ENCODE measurements around the gene MYOCD. TPM values are rescaled to one million over a fixed set of nuclear protein-coding genes. Genes with fewer than 3 reads are reported as not detected.

MYOCD gene
- total RNA-seq, 2 donors from 2014 or later = 7.5 to 11.8 TPM

DNA sequence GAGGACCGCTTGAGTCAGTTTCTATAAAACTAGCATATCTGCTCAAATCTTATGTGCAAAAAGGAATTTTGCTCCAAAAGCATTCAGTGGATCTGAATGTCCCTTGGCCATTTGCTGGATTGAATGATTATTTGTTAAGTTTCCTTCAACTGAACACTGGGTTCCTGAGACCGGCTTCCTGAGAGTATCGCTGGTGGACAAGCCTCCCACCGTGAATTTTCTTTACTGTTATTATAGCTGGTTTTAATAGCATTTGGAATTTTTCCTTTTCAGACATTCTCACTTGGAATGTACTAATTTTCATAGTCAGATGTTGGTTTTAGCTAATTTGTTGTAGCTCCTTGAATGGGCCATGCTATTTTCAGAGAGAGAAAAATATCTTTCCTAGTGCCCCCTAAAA, 9.8 kb upstream of the MYOCD start:
- 92 to 100% methylated on average over 1 to 4 of the region's 4 CpGs for WGBS, 2 experiments (ENCODE audit: insufficient coverage in 1 of 2, insufficient read length in 1 of 2)
- Mint-ChIP-seq H3K27ac (no peak overlapping the region), H3K9me3 (no peaks in the 10 kb centered on the region), H3K4me1 (no peaks in the 10 kb centered on the region), H3K4me3 (no peak overlapping the region), H3K27me3 (ENCODE audit: insufficient read depth) (no peaks in the 10 kb centered on the region), H3K36me3 (ENCODE audit: low read depth) (no peaks in the 10 kb centered on the region)
- no peak overlapping the region for H3K4me3 ChIP-seq (ENCODE audit: low read length)
- H3K9ac ChIP-seq (ENCODE audit: extremely low read depth, low read length, poor library complexity, severe bottlenecking) = no peak overlapping the region
- TF ChIP-seq, protein P1, sequence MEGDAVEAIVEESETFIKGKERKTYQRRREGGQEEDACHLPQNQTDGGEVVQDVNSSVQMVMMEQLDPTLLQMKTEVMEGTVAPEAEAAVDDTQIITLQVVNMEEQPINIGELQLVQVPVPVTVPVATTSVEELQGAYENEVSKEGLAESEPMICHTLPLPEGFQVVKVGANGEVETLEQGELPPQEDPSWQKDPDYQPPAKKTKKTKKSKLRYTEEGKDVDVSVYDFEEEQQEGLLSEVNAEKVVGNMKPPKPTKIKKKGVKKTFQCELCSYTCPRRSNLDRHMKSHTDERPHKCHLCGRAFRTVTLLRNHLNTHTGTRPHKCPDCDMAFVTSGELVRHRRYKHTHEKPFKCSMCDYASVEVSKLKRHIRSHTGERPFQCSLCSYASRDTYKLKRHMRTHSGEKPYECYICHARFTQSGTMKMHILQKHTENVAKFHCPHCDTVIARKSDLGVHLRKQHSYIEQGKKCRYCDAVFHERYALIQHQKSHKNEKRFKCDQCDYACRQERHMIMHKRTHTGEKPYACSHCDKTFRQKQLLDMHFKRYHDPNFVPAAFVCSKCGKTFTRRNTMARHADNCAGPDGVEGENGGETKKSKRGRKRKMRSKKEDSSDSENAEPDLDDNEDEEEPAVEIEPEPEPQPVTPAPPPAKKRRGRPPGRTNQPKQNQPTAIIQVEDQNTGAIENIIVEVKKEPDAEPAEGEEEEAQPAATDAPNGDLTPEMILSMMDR (conservative IDR thresholded peaks at IDR 0.05) = no peak
- H3K27me3 ChIP-seq (ENCODE audit: control insufficient read depth, insufficient read depth, low read length, poor library complexity, severe bottlenecking) = no peaks in the 10 kb centered on the region
- no peaks in the 10 kb centered on the region for H3K9me3 ChIP-seq (ENCODE audit: control insufficient read depth, low read length)
- no peak for DNase-seq
- H3K4me1 ChIP-seq (ENCODE audit: control insufficient read depth, insufficient read depth, low read length) = no peaks in the 10 kb centered on the region
- no peaks in the 10 kb centered on the region for H3K36me3 ChIP-seq (ENCODE audit: control insufficient read depth, insufficient read depth, low read length)
- H3K27ac ChIP-seq (ENCODE audit: low read depth, low read length) = no peak overlapping the region

DNA sequence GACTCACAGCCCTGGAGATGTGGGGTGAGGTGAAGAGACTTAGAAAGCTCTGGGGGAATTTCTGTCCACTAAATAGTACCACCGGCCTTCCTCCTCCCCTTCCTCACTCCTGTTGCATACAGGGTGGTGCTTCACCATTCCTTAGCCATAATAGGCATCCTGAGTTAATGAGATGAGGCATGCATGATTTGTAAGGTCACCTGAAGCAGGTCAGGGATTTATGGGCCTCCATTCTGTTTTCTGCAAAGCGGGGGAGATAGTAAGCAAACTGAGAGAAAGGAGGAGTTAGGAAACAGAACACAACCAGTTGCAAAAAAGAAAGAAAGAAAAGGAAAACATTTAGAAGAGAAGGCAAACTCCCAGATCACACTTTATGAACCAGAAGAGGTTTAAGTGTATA, 9.3 kb upstream of the MYOCD start:
- Mint-ChIP-seq H3K4me3 (no peak overlapping the region), H3K9me3 (no peaks in the 10 kb centered on the region), H3K36me3 (ENCODE audit: low read depth) (no peaks in the 10 kb centered on the region), H3K27ac (no peak overlapping the region), H3K27me3 (ENCODE audit: insufficient read depth) (no peaks in the 10 kb centered on the region), H3K4me1 (no peaks in the 10 kb centered on the region)
- no peak overlapping the region for H3K27ac ChIP-seq (ENCODE audit: low read depth, low read length)
- DNase-seq = no peak
- H3K9me3 ChIP-seq (ENCODE audit: control insufficient read depth, low read length) = no peaks in the 10 kb centered on the region
- H3K27me3 ChIP-seq (ENCODE audit: control insufficient read depth, insufficient read depth, low read length, poor library complexity, severe bottlenecking) = no peaks in the 10 kb centered on the region
- no peak overlapping the region for H3K9ac ChIP-seq (ENCODE audit: extremely low read depth, low read length, poor library complexity, severe bottlenecking)
- H3K36me3 ChIP-seq (ENCODE audit: control insufficient read depth, insufficient read depth, low read length) = no peaks in the 10 kb centered on the region
- TF ChIP-seq, protein P1 (conservative IDR thresholded peaks at IDR 0.05) = no peak
- no peaks in the 10 kb centered on the region for H3K4me1 ChIP-seq (ENCODE audit: control insufficient read depth, insufficient read depth, low read length)
- WGBS, 2 experiments (ENCODE audit: insufficient coverage in 1 of 2, insufficient read length in 1 of 2) = 82 to 100% methylated on average over 1 to 2 of the region's 2 CpGs
- no peak overlapping the region for H3K4me3 ChIP-seq (ENCODE audit: low read length)

DNA sequence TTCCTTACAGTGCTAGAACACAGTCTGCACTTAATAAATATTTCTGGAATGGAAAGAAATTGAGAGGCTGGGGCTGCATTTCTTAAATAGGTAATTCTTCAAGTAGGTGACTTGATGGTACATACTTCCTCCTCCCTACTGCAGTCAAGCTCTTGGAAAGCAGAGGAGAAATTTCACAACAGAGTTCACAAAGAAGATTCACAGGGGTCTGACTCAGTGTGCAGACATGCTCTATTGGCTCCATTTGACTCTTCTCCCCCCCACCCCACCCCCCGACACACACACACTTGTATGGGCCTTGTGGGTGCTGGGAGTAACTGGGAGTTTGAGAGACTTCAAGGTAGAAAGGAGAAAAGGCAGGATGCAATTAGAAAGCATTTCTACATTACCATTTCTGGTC, 6.2 kb upstream of the MYOCD start:
- peaks cover 4% of the 10 kb centered on the region for H3K27me3 ChIP-seq (ENCODE audit: control insufficient read depth, insufficient read depth, low read length, poor library complexity, severe bottlenecking)
- Mint-ChIP-seq H3K9me3 (no peaks in the 10 kb centered on the region), H3K27ac (no peak overlapping the region), H3K4me1 (peaks cover 3% of the 10 kb centered on the region), H3K27me3 (ENCODE audit: insufficient read depth) (peaks cover 19% of the 10 kb centered on the region), H3K4me3 (no peak overlapping the region), H3K36me3 (ENCODE audit: low read depth) (no peaks in the 10 kb centered on the region)
- WGBS, 2 experiments (ENCODE audit: insufficient coverage in 1 of 2, insufficient read length in 1 of 2) = no CpG with 5 or more reads among the region's 1 CpG
- no peaks in the 10 kb centered on the region for H3K4me1 ChIP-seq (ENCODE audit: control insufficient read depth, insufficient read depth, low read length)
- H3K9me3 ChIP-seq (ENCODE audit: control insufficient read depth, low read length) = no peaks in the 10 kb centered on the region
- H3K36me3 ChIP-seq (ENCODE audit: control insufficient read depth, insufficient read depth, low read length) = no peaks in the 10 kb centered on the region
- no peak for DNase-seq
- H3K27ac ChIP-seq (ENCODE audit: low read depth, low read length) = no peak overlapping the region
- TF ChIP-seq, protein P1 (conservative IDR thresholded peaks at IDR 0.05) = no peak
- no peak overlapping the region for H3K9ac ChIP-seq (ENCODE audit: extremely low read depth, low read length, poor library complexity, severe bottlenecking)
- no peak overlapping the region for H3K4me3 ChIP-seq (ENCODE audit: low read length)

Measured in endodermal cell (in vitro differentiated cells).